ENCODE results near the gene CCDC181.

The CCDC181 gene

GRCh38 chr1:169395955-169396354 is 31.3 kb downstream of the CCDC181 start:
- no peak for TF ChIP-seq CTCF (IDR thresholded peaks at IDR 0.05; ENCODE audit: extremely low read depth, missing control alignments)

GRCh38 chr1:169392406-169392805 is 34.9 kb downstream of the CCDC181 start:
- DNase-seq (ENCODE audit: low spot score) = no peak

More at GRCh38 chr1:169395955-169396354, 31.3 kb downstream of the CCDC181 start:
- DNase-seq (ENCODE audit: low spot score) = no peak

GRCh38 chr1:169390303-169390702 is 37.0 kb downstream of the CCDC181 start:
- DNase-seq (ENCODE audit: low spot score) = peak; percentile 5

More at GRCh38 chr1:169392406-169392805, 34.9 kb downstream of the CCDC181 start:
- no peak for TF ChIP-seq CTCF (IDR thresholded peaks at IDR 0.05; ENCODE audit: extremely low read depth, missing control alignments)

GRCh38 chr1:169387399-169387798 is 39.9 kb downstream of the CCDC181 start:
- TF ChIP-seq CTCF (IDR thresholded peaks at IDR 0.05; ENCODE audit: extremely low read depth, missing control alignments) = no peak
- no peak for DNase-seq (ENCODE audit: low spot score)

More at GRCh38 chr1:169390303-169390702, 37.0 kb downstream of the CCDC181 start:
- TF ChIP-seq CTCF (IDR thresholded peaks at IDR 0.05; ENCODE audit: extremely low read depth, missing control alignments) = no peak

- no peak for DNase-seq (ENCODE audit: low spot score)
- TF ChIP-seq CTCF (IDR thresholded peaks at IDR 0.05; ENCODE audit: extremely low read depth, missing control alignments) = no peak
Observed at GRCh38 chr1:169383449-169383848, 43.8 kb downstream of the CCDC181 start.

- no peak for DNase-seq (ENCODE audit: low spot score)
- TF ChIP-seq CTCF (IDR thresholded peaks at IDR 0.05; ENCODE audit: extremely low read depth, missing control alignments) = no peak
Observed at GRCh38 chr1:169381162-169381561, 46.1 kb downstream of the CCDC181 start.

- TF ChIP-seq CTCF (IDR thresholded peaks at IDR 0.05; ENCODE audit: extremely low read depth, missing control alignments) = no peak
- DNase-seq (ENCODE audit: low spot score) = no peak
Observed at GRCh38 chr1:169371404-169371803, 55.9 kb downstream of the CCDC181 start.
